GM12891 (cell line): ENCODE results near the gene COX6B2.
A peak's percentile ranks its signal among the peaks of the same experiment; 100 is the strongest.

Source experiments
- DNase-seq: peaks from one replicate; pipeline ENCODE4 v3.0.0; 2011; ENCODE audit warnings: low spot score; ENCODE audit not compliant: insufficient read length
- FAIRE-seq: peaks from 2 replicates; lab custom pipeline; 2011; peaks lifted over from hg19 to GRCh38; lab: Jason Lieb, UNC
- PAX5 ChIP-seq: IDR thresholded peaks from 2 replicates; pipeline ENCODE4 v1.6.1; 2011; ENCODE audit warnings: low read length, moderate library complexity, mild to moderate bottlenecking; ENCODE audit not compliant: insufficient read depth, severe bottlenecking
- POLR2A ChIP-seq: IDR thresholded peaks from 2 replicates; pipeline ENCODE4 v1.6.1; 2011; ENCODE audit warnings: low read depth, low read length, control low read depth
- POLR2AphosphoS5 ChIP-seq: IDR thresholded peaks from 2 replicates; pipeline ENCODE4 v1.6.1; 2011; ENCODE audit warnings: low read depth, low read length, control low read depth
- POU2F2 ChIP-seq: IDR thresholded peaks from 2 replicates; pipeline ENCODE4 v1.6.1; 2011; ENCODE audit warnings: low read depth, mild to moderate bottlenecking, control low read depth, low read length, moderate library complexity
- SPI1 ChIP-seq: IDR thresholded peaks from 2 replicates; pipeline ENCODE4 v1.6.1; 2011; ENCODE audit warnings: low read depth, low read length, control low read depth
- TAF1 ChIP-seq: IDR thresholded peaks from 2 replicates; pipeline ENCODE4 v1.6.1; 2011; ENCODE audit warnings: low read depth, low read length, control low read depth

Gene COX6B2

GRCh38 chr19:55303477-55303876 lies 51.0 kb downstream of the COX6B2 start:
- no peak for DNase-seq
- TF ChIP-seq TAF1 (no peak), SPI1 (no peak), POLR2A (no peak), PAX5 (no peak), POU2F2 (no peak), POLR2AphosphoS5 (no peak)
- no peak for FAIRE-seq

GRCh38 chr19:55302318-55302703 lies 52.2 kb downstream of the COX6B2 start:
- FAIRE-seq (no peak), DNase-seq (no peak)
- TF ChIP-seq PAX5 (no peak), POU2F2 (no peak), POLR2AphosphoS5 (no peak), TAF1 (no peak), SPI1 (no peak), POLR2A (no peak)

- peak; percentile 97 for DNase-seq
- peak; percentile 99 for FAIRE-seq
- TF ChIP-seq POU2F2 (no peak), TAF1 (no peak), PAX5 (no peak), POLR2AphosphoS5 (no peak), SPI1 (no peak), POLR2A (no peak)
Observed at GRCh38 chr19:55301459-55302317, 52.8 kb downstream of the COX6B2 start.

GRCh38 chr19:55300886-55301458 lies 53.5 kb downstream of the COX6B2 start:
- FAIRE-seq (no peak), DNase-seq (no peak)
- no peak for TF ChIP-seq POLR2A
- no peak for TF ChIP-seq POLR2AphosphoS5
- TF ChIP-seq PAX5: no peak
- no peak for TF ChIP-seq POU2F2
- TF ChIP-seq SPI1: no peak
- no peak for TF ChIP-seq TAF1

- TF ChIP-seq PAX5: no peak
- no peak for TF ChIP-seq POLR2A
- no peak for TF ChIP-seq TAF1
- no peak for DNase-seq
- no peak for FAIRE-seq
Observed at GRCh38 chr19:55299991-55300390, 54.5 kb downstream of the COX6B2 start.
